Stimulated activated CD4-positive, alpha-beta T cell treated with anti-CD3 and anti-CD28 coated beads, Interleukin-4, amount 100 ng/mL, for 1 hour (primary cell): ENCODE data around the gene PPIE.
"Not testable (repeated sequence)": the region's sequence is repeated elsewhere in the genome, so short reads cannot be mapped to it uniquely, and the experiment has no call there.

Experiments
- DNase-seq: peaks from one replicate; pipeline ENCODE4 v3.0.0-alpha.2; 2020

PPIE gene

GRCh38 chr1:39760074-39761008 is 21.7 kb downstream of the PPIE start:
- DNase-seq = no peak

GRCh38 chr1:39761016-39761415 is 22.3 kb downstream of the PPIE start:
- DNase-seq = no peak

GRCh38 chr1:39761557-39762260 is 23.0 kb downstream of the PPIE start:
- DNase-seq = no peak

GRCh38 chr1:39762550-39763540 is 24.2 kb downstream of the PPIE start:
- DNase-seq = no peak

GRCh38 chr1:39763619-39764374 is 25.1 kb downstream of the PPIE start:
- not testable (repeated sequence) for DNase-seq

- not testable (repeated sequence) for DNase-seq
Observed at GRCh38 chr1:39764512-39764911, 25.8 kb downstream of the PPIE start.

- not testable (repeated sequence) for DNase-seq
Observed at GRCh38 chr1:39766466-39766865, 27.8 kb downstream of the PPIE start.

- not testable (repeated sequence) for DNase-seq
Observed at GRCh38 chr1:39769502-39769901, 30.8 kb downstream of the PPIE start.

GRCh38 chr1:39770100-39771021 is 31.7 kb downstream of the PPIE start:
- DNase-seq = peak; percentile 47

GRCh38 chr1:39771022-39771532 is 32.4 kb downstream of the PPIE start, which contains the start of gene OXCT2:
TSS of gene OXCT2 (minus strand) at chr1:39771348. CDS start at chr1:39771255, 93 bp downstream.
- not testable (repeated sequence) for DNase-seq

- DNase-seq = not testable (repeated sequence)
Observed at GRCh38 chr1:39773369-39773979, 34.8 kb downstream of the PPIE start.

GRCh38 chr1:39775141-39775540 is 36.5 kb downstream of the PPIE start:
- not testable (repeated sequence) for DNase-seq

- DNase-seq = not testable (repeated sequence)
Observed at GRCh38 chr1:39775676-39776399, 37.2 kb downstream of the PPIE start.

GRCh38 chr1:39776400-39776713 is 37.7 kb downstream of the PPIE start:
- no peak for DNase-seq

- DNase-seq = no peak
Observed at GRCh38 chr1:39776886-39777285, 38.2 kb downstream of the PPIE start.

- no peak for DNase-seq
Observed at GRCh38 chr1:39777306-39777705, 38.6 kb downstream of the PPIE start.

- DNase-seq = not testable (repeated sequence)
Observed at GRCh38 chr1:39777896-39778295, 39.2 kb downstream of the PPIE start.

- DNase-seq = not testable (repeated sequence)
Observed at GRCh38 chr1:39778463-39779099, 39.9 kb downstream of the PPIE start.

- no peak for DNase-seq
Observed at GRCh38 chr1:39779137-39779536, 40.5 kb downstream of the PPIE start.
